Rectal smooth muscle tissue (tissue), 1 donor: Measurements from ENCODE around the gene TM4SF5.
A peak's percentile ranks its signal among the peaks of the same experiment; 100 is the strongest.

ENCODE experiments used
- H3K27ac ChIP-seq: one replicate; pipeline ENCODE4 v1.7.0; 2013; ENCODE audit warnings: low read depth, low read length, inconsistent platforms
- H3K27me3 ChIP-seq: one replicate; pipeline ENCODE4 v1.7.0; 2013; ENCODE audit warnings: low read length; ENCODE audit not compliant: control insufficient read depth, insufficient read depth
- H3K36me3 ChIP-seq: one replicate; pipeline ENCODE4 v1.7.0; 2013; ENCODE audit warnings: low read length; ENCODE audit not compliant: control insufficient read depth, insufficient read depth
- H3K4me1 ChIP-seq: one replicate; pipeline ENCODE4 v1.7.0; 2013; ENCODE audit warnings: low read length; ENCODE audit not compliant: control insufficient read depth, insufficient read depth
- H3K4me3 ChIP-seq: one replicate; pipeline ENCODE4 v1.7.0; 2013; ENCODE audit warnings: low read length
- H3K9ac ChIP-seq: one replicate; pipeline ENCODE4 v1.7.0; 2013; ENCODE audit warnings: low read length

Gene TM4SF5

DNA sequence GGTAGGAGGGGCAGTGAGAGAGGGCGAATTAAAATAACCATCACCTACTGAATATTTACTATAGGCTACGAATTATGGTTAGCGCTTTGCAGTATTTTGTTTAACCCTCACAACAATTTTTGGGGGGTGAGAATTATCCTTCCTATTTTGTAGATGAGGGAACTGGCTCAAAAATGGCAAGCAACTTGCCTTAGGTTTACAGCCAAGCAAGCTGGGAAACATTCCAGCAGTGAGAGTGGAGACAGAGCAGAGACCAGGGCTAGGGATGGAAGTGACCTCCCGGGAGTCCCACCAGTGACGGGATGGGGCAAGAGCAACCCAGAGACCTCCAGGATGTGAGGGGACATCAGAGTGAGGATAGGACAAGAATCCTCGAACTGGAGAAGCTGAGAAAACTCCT, 14.8 kb downstream of the TM4SF5 start:
- peaks cover 8% of the 10 kb centered on the region for H3K27me3 ChIP-seq
- no peaks in the 10 kb centered on the region for H3K36me3 ChIP-seq
- no peaks in the 10 kb centered on the region for H3K4me1 ChIP-seq
- no peak overlapping the region for H3K9ac ChIP-seq
- H3K27ac ChIP-seq, result no peak overlapping the region
- H3K4me3 ChIP-seq, result peak overlapping the region; percentile 55

GRCh38 chr17:4788159-4788806, 16.6 kb downstream of the TM4SF5 start:
- Histone ChIP-seq H3K27me3 (no peaks in the 10 kb centered on the region), H3K27ac (no peak overlapping the region), H3K4me3 (peak overlapping the region; percentile 80), H3K9ac (no peak overlapping the region), H3K36me3 (no peaks in the 10 kb centered on the region), H3K4me1 (no peaks in the 10 kb centered on the region)

GRCh38 chr17:4788807-4789700, 17.4 kb downstream of the TM4SF5 start, which contains the start of gene GLTPD2:
Gene GLTPD2 (plus strand): TSS chr17:4788964. CDS start chr17:4789012, 48 bp downstream.
- H3K27ac ChIP-seq, result peak within 1 kb of the TSS; percentile 89
- no peaks in the 10 kb centered on the region for H3K36me3 ChIP-seq
- H3K4me3 ChIP-seq, result peak within 1 kb of the TSS; percentile 80
- H3K4me1 ChIP-seq, result no peaks in the 10 kb centered on the region
- H3K9ac ChIP-seq, result peak within 1 kb of the TSS; percentile 56
- no peaks in the 10 kb centered on the region for H3K27me3 ChIP-seq

- Histone ChIP-seq H3K36me3 (no peaks in the 10 kb centered on the region), H3K4me3 (peak overlapping the region; percentile 80), H3K27me3 (no peaks in the 10 kb centered on the region), H3K27ac (peak overlapping the region; percentile 89), H3K9ac (peak overlapping the region; percentile 56), H3K4me1 (no peaks in the 10 kb centered on the region)
These were observed 17.9 kb downstream of the TM4SF5 start for GRCh38 chr17:4789701-4789950.

DNA sequence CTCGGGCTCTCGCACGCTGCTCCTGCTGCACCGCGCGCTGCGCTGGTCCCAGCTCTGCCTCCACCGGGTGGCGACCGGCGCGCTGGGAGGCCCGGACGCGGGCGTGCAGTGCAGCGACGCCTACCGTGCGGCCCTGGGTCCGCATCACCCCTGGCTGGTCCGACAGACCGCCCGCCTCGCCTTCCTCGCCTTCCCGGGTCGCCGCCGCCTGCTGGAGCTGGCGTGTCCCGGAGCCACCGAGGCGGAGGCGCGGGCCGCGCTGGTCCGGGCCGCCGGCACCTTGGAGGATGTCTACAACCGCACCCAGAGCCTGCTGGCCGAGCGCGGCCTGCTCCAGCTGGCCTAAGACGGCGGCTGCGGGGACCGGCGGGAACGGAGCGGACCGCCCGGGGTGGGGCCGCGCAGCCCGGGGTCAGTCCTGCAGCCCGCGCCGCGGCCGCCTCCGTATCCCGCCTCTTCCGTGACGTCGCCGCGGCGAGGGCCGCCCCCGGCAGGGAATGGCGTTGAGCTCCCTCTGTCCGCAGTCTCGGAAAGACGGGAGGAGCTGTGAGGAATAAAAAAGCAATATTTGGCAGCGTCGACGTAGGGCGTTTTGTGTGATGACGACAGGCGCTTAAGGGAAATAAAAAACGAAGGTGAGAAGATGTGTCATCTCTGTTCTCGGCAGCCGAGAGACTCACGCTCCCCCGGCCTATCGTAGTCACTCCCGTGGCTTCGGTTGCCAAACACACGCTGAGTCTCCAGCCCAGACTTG, 18.4 kb downstream of the TM4SF5 start:
- peak overlapping the region; percentile 89 for H3K27ac ChIP-seq
- peak overlapping the region; percentile 56 for H3K9ac ChIP-seq
- no peaks in the 10 kb centered on the region for H3K36me3 ChIP-seq
- H3K4me3 ChIP-seq, result peak overlapping the region; percentile 80
- H3K4me1 ChIP-seq, result no peaks in the 10 kb centered on the region
- H3K27me3 ChIP-seq, result no peaks in the 10 kb centered on the region

DNA sequence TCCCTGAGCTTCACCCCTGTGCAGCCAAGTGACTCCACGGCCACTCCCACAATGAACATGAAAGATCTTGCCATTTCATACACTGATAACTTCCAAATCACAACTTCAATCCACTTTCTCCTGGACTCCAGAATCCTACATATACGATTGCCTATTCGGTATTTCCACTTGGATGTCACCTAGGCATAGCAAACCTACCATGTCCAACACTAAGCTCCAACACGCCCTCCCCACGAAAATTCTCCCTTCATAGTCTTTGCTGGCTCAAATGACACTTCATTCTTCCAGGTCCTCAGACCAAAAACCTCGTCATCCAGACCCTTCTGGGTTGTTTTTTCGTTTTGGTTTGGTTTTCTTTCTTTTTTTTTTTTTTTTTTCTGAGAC, 19.0 kb downstream of the TM4SF5 start:
- Histone ChIP-seq H3K4me3 (peak overlapping the region; percentile 80), H3K4me1 (no peaks in the 10 kb centered on the region), H3K27ac (peak overlapping the region; percentile 89), H3K9ac (no peak overlapping the region), H3K36me3 (no peaks in the 10 kb centered on the region), H3K27me3 (no peaks in the 10 kb centered on the region)

DNA sequence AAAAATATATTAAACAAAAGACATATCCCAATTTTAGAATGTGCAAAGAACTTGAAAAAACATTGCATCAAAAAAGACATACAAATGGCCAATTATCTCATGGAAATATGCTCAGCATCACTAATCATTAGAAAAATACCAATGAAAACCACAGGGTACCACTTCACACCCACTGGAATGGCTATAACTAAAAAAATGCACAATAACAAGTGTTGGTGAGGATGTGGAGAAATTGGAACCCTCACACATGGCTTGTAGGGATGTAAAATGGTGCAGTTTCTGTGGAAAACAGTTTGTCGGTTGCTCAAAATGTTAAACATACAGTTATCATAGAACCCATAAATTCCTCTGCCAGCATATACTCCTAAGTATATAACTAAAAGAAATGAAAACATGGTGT, 23.5 kb downstream of the TM4SF5 start:
- Histone ChIP-seq H3K36me3 (peaks cover 11% of the 10 kb centered on the region), H3K27me3 (no peaks in the 10 kb centered on the region), H3K4me3 (no peak overlapping the region), H3K9ac (no peak overlapping the region), H3K4me1 (no peaks in the 10 kb centered on the region), H3K27ac (no peak overlapping the region)

DNA sequence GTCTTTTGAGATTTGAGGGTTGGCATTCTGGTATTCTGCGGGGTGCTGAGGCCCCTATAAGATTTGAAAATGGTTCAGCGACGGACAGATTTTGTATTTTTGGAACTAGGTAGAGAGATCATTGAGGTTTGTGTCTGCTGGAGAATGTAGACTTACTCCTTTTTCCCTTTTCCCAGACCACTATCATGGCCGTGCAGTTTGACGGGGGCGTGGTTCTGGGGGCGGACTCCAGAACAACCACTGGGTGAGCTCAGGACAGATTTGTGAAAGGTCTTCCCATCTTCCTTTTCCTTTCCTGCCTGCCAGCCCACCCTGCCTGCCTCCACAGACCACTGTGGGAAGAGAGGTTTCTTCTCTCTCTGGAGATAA, 24.9 kb downstream of the TM4SF5 start:
- Histone ChIP-seq H3K4me1 (no peaks in the 10 kb centered on the region), H3K36me3 (peaks cover 11% of the 10 kb centered on the region), H3K4me3 (peak overlapping the region; percentile 95), H3K27ac (peak overlapping the region; percentile 77), H3K9ac (no peak overlapping the region), H3K27me3 (no peaks in the 10 kb centered on the region)

- H3K27me3 ChIP-seq, result no peaks in the 10 kb centered on the region
- no peak overlapping the region for H3K9ac ChIP-seq
- no peaks in the 10 kb centered on the region for H3K4me1 ChIP-seq
- H3K36me3 ChIP-seq, result peaks cover 11% of the 10 kb centered on the region
- H3K27ac ChIP-seq, result no peak overlapping the region
- H3K4me3 ChIP-seq, result no peak overlapping the region
These were observed 28.9 kb downstream of the TM4SF5 start for GRCh38 chr17:4800462-4801196.

DNA sequence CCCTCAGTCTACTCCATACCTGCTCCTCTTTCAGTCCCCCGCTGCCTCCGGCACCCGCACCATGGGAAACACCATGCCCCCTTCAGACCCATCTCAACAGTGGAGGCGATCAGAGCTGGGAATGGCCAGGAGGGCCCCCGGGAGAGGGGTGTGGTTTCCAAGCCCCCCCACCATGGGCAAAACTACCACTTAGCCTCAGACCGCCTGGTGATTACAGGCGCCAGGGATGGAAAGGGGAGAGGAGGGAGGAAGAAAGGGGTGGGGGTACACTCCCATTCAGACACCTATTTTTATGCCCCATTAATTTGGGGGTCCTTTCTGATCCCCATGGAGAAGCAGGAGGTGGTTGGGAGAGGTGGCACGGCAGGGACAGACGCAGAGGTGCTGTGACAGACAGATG, 30.5 kb downstream of the TM4SF5 start, which contains the start of gene C17orf114:
Gene C17orf114, minus strand, starts transcription at position 101 of the 400 bp plus-strand sequence.
- Histone ChIP-seq H3K27me3 (no peaks in the 10 kb centered on the region), H3K36me3 (peaks cover 11% of the 10 kb centered on the region), H3K4me3 (no peak within 1 kb of the TSS), H3K4me1 (no peaks in the 10 kb centered on the region), H3K9ac (no peak within 1 kb of the TSS), H3K27ac (no peak within 1 kb of the TSS)

GRCh38 chr17:4806456-4806776, 34.7 kb downstream of the TM4SF5 start:
- peak overlapping the region; percentile 53 for H3K4me3 ChIP-seq
- H3K9ac ChIP-seq, result no peak overlapping the region
- H3K27me3 ChIP-seq, result no peaks in the 10 kb centered on the region
- peaks cover 4% of the 10 kb centered on the region for H3K36me3 ChIP-seq
- no peak overlapping the region for H3K27ac ChIP-seq
- H3K4me1 ChIP-seq, result peaks cover 6% of the 10 kb centered on the region
